MM.1S (cell line): ENCODE data around the gene BTK.

ENCODE experiments used
- CTCF ChIP-seq: fragments of 300-600 bp; sonication (generic); IDR thresholded peaks from 2 replicates; pipeline ENCODE4 v1.5.1; 2016; ENCODE audit warnings: antibody characterized with exemption, low read length, mixed read lengths
- EZH2 ChIP-seq: fragments of 300-600 bp; sonication (generic); optimal IDR thresholded peaks from 2 replicates; pipeline ENCODE3; 2017; ENCODE audit warnings: low read depth, mild to moderate bottlenecking, antibody characterized with exemption, low read length, mixed read lengths
- EZH2phosphoT487 ChIP-seq: fragments of 300-600 bp; sonication (generic); IDR thresholded peaks from 2 replicates; pipeline ENCODE4 v1.6.1; 2018; ENCODE audit warnings: antibody characterized with exemption, low read length

- no peak for TF ChIP-seq CTCF
- TF ChIP-seq EZH2, result no peak
- TF ChIP-seq EZH2phosphoT487, result no peak
Observed at GRCh38 chrX:101407167-101407747, 21.3 kb upstream of the BTK start.
